ENCODE measurements around the gene EFCAB6.

- no peak for TF ChIP-seq CTCF (IDR thresholded peaks at IDR 0.05)
- no peak for TF ChIP-seq POLR2A (IDR thresholded peaks at IDR 0.05)
Measured at GRCh38 chr22:43849731-43850130, 37.6 kb upstream of the EFCAB6 start.
